Fibroblast of villous mesenchyme (primary cell): Measurements from ENCODE around the gene AMY2B. TPM values are rescaled to one million over a fixed set of nuclear protein-coding genes. Genes with fewer than 3 reads are reported as not detected.
"Not testable (repeated sequence)": the region's sequence is repeated elsewhere in the genome, so short reads cannot be mapped to it uniquely, and the experiment has no call there.

Source experiments
- DNase-seq: peaks from one replicate; pipeline ENCODE4 v3.0.0-alpha.2; 2010; ENCODE audit warnings: low read depth
- H3K4me3 ChIP-seq: 2 replicates; pipeline ENCODE4 v1.5.1; 2011; ENCODE audit warnings: low read depth, mild to moderate bottlenecking, low read length
- total RNA-seq: library from RNA; depleted of rRNA; stranded (reverse); fragments of >200 nt; gene quantifications from 2 replicates; pipeline ENCODE4 v1.2.3, GENCODE V29; 2012
- TF ChIP-seq, protein P1 (sequence below): IDR thresholded peaks from 2 replicates; pipeline ENCODE4 v1.5.1; 2012; ENCODE audit warnings: low read depth, mild to moderate bottlenecking, low read length; ENCODE audit not compliant: insufficient read depth

AMY2B gene
- total RNA-seq, 1 donor = 3.5 TPM

DNA sequence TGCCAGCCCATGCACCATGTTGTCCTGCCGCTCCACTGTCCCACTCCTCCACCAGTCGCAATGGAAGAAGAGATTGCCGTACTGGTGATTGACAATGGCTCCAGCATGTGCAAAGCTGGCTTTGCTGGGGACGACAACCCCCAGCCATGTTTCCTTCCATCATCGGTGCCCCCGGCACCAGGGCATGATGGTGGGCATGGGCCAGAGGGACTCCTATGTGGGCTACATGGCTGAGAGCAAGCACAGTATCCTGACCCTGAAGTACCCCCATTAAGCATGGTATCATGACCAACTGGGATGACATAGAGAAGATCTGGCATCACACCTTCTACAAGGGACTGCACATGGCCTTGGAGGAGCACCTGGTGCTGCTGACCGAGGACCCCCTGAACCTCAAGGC lies 1.9 kb upstream of the AMY2B start:
- TF ChIP-seq, protein P1, sequence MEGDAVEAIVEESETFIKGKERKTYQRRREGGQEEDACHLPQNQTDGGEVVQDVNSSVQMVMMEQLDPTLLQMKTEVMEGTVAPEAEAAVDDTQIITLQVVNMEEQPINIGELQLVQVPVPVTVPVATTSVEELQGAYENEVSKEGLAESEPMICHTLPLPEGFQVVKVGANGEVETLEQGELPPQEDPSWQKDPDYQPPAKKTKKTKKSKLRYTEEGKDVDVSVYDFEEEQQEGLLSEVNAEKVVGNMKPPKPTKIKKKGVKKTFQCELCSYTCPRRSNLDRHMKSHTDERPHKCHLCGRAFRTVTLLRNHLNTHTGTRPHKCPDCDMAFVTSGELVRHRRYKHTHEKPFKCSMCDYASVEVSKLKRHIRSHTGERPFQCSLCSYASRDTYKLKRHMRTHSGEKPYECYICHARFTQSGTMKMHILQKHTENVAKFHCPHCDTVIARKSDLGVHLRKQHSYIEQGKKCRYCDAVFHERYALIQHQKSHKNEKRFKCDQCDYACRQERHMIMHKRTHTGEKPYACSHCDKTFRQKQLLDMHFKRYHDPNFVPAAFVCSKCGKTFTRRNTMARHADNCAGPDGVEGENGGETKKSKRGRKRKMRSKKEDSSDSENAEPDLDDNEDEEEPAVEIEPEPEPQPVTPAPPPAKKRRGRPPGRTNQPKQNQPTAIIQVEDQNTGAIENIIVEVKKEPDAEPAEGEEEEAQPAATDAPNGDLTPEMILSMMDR = no peak
- DNase-seq = no peak
- H3K4me3 ChIP-seq = no peak overlapping the region

DNA sequence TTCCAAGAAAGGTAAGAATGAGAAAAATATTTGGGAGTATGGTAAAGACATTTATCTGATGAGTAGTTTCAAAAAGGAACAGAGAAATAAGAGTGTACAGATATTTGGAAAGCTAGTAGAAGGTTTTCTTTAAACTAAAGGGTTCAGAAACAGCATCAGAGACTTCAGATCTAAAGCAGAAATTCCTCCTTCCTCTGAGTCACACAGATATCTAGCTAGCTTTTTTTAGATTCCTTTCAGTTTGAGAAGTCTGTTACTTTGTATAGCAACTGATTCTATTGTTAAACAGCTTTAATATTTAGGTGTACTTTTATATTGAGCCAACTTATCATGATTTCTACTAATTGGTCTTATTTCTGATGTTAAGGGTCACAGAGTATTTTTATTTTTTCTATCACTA lies 4.7 kb downstream of the AMY2B start:
- TF ChIP-seq, protein P1 = no peak
- DNase-seq = no peak
- no peak overlapping the region for H3K4me3 ChIP-seq

DNA sequence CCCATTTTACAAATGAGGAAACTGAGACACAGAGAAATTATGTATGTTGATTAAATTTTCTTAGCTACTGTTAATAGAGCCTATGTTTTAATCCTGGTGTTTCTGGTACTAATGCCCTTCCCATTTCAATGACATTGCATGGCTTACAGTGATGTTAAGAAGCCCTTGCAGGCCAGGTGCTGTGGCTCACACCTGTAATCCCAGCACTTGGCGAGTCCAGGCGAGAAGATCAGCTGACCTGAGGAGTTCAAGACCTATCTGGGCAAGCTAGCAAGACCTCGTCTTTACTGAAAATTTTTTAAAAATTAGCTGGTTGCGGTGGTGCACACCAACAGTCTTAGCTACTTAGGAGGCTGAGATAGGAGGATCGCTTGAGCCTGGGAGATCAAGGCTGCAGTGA lies 5.4 kb downstream of the AMY2B start:
- not testable (repeated sequence) for H3K4me3 ChIP-seq, DNase-seq

DNA sequence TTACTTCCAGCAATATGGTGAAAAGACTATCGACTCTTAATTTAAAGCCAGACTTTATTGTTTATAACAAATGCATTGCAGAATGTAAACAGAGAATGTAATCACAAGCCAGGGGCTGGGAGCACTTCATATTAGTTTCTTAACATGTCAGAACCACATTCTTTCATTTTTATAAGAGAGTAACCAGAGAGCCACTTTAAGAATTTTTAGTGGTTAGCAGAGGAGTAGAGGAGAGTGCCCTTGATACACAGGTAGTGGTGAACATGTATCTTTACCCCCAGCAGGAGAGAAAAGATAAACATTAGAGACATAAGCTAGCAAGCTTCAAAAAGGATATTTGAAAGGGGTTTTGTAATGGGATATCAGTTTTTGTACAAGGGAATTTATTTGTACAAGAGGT lies 11.1 kb downstream of the AMY2B start:
- H3K4me3 ChIP-seq = no peak overlapping the region
- TF ChIP-seq, protein P1 = no peak
- DNase-seq = no peak

DNA sequence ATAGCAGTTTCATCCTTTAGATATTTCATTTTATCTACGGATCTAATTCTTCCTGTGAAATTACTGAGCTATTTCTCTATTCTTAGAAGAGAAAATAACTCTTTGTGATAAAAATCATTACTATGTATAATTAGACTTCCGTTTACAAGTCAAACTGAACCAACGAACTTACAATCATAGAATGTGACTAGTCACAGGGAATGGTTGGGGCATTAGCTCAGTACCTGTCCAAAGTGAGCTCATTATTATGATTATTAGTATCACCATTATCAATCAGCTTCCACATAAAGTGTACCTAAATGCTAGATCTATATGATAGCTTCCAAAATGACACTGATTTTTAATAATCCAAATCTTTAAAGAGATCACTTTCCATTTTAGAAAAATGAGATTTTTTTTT lies 12.5 kb downstream of the AMY2B start:
- H3K4me3 ChIP-seq = no peak overlapping the region
- no peak for DNase-seq
- TF ChIP-seq, protein P1 = no peak

DNA sequence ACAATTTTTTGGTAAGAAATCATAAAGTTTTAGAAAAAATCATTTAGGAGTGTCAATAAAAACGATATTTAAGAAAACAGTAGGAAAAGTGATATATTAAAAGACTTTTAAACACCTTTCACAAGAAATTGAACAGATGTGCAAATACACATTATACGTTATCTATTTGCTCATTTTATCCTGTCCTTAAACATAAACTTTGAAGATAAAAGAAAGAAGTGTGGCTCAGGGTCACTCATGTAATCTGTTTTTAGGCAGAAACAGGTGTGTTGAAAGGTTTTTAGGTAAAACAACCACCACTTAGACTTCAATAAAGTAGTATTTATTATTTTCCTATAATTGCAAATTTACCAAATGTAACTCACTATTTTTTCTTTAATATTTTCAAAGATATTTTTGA lies 13.1 kb downstream of the AMY2B start:
- H3K4me3 ChIP-seq = no peak overlapping the region
- no peak for DNase-seq
- TF ChIP-seq, protein P1 = no peak

DNA sequence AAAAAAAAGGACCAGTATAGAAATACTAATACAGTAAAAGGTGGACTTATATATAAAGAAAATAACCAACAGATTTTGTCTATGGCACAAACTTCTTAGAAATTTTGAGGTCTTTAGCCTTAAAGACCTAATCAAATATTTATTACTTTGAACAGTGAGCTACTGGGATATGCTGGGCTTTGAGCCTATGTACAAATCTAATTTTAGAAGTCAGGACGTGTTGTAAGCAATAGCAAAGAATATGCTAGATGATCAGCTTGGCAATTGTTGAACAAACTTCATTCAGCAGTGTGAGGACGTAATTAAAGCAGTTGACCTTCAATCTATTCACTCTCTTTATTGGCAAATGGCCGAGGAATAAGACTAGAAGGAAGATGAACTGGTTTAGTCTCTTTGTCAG lies 31.4 kb downstream of the AMY2B start:
- not testable (repeated sequence) for H3K4me3 ChIP-seq, DNase-seq

DNA sequence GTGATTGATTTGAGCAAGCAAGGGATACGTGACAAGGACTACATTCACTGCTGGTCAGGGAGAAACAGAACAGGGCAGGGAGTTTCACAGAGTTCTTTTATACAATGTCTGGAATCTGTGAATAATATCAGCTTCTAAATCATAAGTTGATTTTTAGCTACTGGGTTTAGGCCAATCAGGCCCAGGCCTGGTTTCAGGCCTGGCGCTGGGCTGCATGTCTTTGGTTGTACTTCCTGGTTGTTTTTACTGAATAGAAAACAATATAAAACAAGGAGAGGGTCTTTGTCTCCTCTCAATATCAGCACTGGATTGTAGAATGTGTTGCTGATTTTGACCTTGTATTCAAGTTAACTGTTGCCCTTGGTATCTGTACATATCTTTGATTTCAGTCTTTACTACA lies 45.0 kb downstream of the AMY2B start:
- H3K4me3 ChIP-seq = no peak overlapping the region
- TF ChIP-seq, protein P1 = no peak
- no peak for DNase-seq

DNA sequence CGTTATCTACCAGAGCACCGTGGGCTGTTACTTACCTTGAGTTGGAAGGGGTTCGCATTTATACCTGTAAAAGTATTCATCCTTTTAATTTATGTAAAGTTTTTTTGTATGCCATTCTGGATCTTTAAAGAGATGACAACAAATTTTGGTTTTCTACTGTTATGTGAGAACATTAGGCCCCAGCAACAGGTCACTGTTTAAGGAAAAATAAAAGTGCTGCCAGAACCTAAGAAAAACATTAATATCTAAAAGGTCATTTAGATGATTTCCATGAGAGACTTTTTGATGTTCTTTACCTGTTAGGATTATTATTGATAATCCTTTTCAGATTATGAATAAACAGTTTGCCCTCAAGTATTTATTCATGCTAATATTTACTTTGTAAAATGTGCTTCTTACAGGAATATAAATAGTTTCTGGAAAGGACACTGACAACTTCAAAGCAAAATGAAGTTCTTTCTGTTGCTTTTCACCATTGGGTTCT lies 45.6 kb downstream of the AMY2B start, which contains the start of gene AMY2A:
AMY2A (plus strand) TSS at position 434 of the 484 bp plus-strand sequence; CDS start at position 448, 14 bp downstream.
- H3K4me3 ChIP-seq, DNase-seq: not testable (repeated sequence)

DNA sequence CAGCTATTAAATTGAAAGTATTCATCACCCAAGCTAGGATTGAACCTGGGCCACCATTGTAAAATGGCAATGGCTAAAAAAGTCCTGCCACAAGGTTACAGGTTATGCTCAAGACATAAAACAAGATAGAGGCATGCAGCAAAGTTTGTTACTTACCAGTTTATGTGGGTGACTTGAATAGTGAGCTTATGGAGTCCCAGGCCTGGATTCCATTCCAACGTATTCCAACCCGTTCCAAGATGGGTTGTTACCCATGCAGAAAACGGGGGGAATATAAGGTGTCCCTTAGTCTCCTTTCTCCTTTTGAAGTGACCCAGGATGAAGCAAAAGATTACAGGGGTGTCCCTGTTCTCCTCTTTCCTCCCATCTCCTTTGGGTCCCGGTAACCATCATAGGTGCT lies 56.0 kb downstream of the AMY2B start:
- H3K4me3 ChIP-seq, DNase-seq: not testable (repeated sequence)
